Neural crest cell (in vitro differentiated cells): ENCODE data around the gene GAL3ST2. TPM values are rescaled to one million over a fixed set of nuclear protein-coding genes. Genes with fewer than 3 reads are reported as not detected.

Source experiments
- DNase-seq: peaks from one replicate; pipeline ENCODE4 v3.0.0; 2021; ENCODE audit warnings: low read depth, mixed read lengths, low spot score
- H3K27ac Mint-ChIP-seq: one replicate; pipeline ENCODE4 v1.8.0; 2021; ENCODE audit warnings: mild to moderate bottlenecking, mixed read lengths; ENCODE audit not compliant: unreplicated experiment
- H3K27me3 Mint-ChIP-seq: 2 replicates; pipeline ENCODE4 v1.8.0; 2021; ENCODE audit warnings: low read depth, mild to moderate bottlenecking, mixed read lengths
- H3K36me3 Mint-ChIP-seq: 2 replicates; pipeline ENCODE4 v1.8.0; 2021; ENCODE audit warnings: low read depth, mild to moderate bottlenecking, mixed read lengths
- H3K4me1 Mint-ChIP-seq: 2 replicates; pipeline ENCODE4 v1.8.0; 2021; ENCODE audit warnings: mixed read lengths
- H3K4me3 Mint-ChIP-seq: one replicate; pipeline ENCODE4 v1.8.0; 2021; ENCODE audit warnings: mild to moderate bottlenecking, mixed read lengths
- H3K9me3 Mint-ChIP-seq: 2 replicates; pipeline ENCODE4 v1.8.0; 2021; ENCODE audit warnings: mixed read lengths
- CTCF ChIP-seq: fragments of 200-600 bp; sonication (generic); conservative IDR thresholded peaks from 2 replicates; pipeline ENCODE4 v1.5.0; 2021; ENCODE audit warnings: antibody characterized with exemption, mild to moderate bottlenecking
- total RNA-seq: library from RNA; stranded (reverse); gene quantifications from 2 replicates; pipeline ENCODE4 v1.2.1, GENCODE V29; 2021

GAL3ST2 gene
- total RNA-seq, 1 donor from 2014 or later, result 0.28 TPM

DNA sequence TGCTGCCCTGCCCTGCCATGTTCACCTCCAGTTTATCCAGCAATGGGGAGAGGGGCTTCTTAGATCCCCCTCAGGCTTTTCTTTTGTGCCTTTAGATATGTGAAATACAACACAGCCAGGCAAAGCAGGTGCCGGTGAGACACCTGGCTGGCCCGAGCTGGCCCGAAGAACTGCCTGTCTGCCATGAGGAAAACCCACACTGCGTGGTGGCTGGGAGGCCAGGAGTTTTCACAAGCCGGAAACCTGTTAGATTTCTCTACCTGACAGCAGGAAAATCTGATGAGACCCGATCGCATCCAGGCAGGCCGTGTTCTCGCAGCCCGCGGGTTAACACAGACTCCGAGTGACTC is 5.7 kb upstream of the GAL3ST2 start:
- Mint-ChIP-seq H3K27ac (no peak overlapping the region), H3K36me3 (no peaks in the 10 kb centered on the region)
- no peak for TF ChIP-seq CTCF

GRCh38 chr2:241771286-241772062 is 5.1 kb upstream of the GAL3ST2 start:
- peak overlapping the region; percentile 6 for H3K4me3 Mint-ChIP-seq
- H3K9me3 Mint-ChIP-seq, result no peaks in the 10 kb centered on the region

More for the DNA sequence above, 5.7 kb upstream of the GAL3ST2 start:
- no peak for DNase-seq
- Mint-ChIP-seq H3K9me3 (no peaks in the 10 kb centered on the region), H3K4me1 (peaks cover 11% of the 10 kb centered on the region), H3K27me3 (no peaks in the 10 kb centered on the region), H3K4me3 (no peak overlapping the region)

GRCh38 chr2:241772063-241772499 is 4.5 kb upstream of the GAL3ST2 start:
- Mint-ChIP-seq H3K4me3 (peak overlapping the region; percentile 6), H3K27me3 (no peaks in the 10 kb centered on the region), H3K9me3 (no peaks in the 10 kb centered on the region), H3K36me3 (no peaks in the 10 kb centered on the region), H3K4me1 (peaks cover 11% of the 10 kb centered on the region), H3K27ac (no peak overlapping the region)
- no peak for TF ChIP-seq CTCF
- DNase-seq, result no peak

More at GRCh38 chr2:241771286-241772062, 5.1 kb upstream of the GAL3ST2 start:
- H3K27ac Mint-ChIP-seq, result no peak overlapping the region
- no peak for DNase-seq
- no peaks in the 10 kb centered on the region for H3K36me3 Mint-ChIP-seq
- H3K27me3 Mint-ChIP-seq, result no peaks in the 10 kb centered on the region
- H3K4me1 Mint-ChIP-seq, result peaks cover 11% of the 10 kb centered on the region
- TF ChIP-seq CTCF, result no peak

DNA sequence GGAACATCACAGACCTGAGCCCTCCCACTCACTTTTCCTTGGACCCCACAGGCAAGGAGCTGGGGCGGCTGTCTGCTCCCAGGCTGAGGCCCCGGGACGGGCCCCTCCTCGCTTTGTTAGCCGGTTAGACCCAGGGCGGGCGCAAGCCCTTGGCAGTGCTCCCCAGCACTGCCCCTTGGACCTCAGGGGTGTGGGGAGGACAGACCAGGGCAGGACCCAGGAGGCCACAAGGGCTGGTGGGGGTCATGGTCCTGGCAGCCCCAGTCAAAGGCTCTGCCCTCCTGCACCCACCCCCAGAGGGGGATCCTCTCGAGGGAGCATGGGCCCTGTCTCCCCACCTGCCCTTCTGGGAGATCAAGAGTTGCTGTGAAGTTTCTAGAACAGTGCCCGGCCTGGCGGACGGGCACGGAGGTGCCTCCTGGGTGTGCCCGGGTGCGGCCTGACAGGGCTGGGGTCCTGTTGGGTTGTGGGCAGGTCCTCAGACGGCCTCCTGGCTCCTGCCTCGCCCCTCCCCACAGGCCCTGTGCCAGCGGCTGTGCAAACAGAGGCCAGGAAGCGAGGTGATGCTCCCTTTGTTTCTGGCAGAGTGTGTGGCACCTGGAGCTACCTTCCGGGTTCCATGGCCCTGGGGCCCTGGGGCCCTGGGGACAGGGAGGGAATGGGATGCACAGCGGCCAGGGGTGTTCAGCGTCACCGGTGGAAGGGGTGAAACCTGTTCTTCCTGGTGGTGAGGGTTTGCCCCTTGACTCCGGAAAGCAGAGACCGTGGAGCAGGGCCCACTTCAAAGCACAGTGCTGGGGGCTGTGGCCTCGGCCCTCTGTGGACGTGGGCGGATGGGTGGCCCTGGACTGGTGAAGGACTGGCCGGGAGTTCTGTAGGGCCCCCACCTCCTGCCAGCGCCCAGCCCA is 2.9 kb upstream of the GAL3ST2 start:
- TF ChIP-seq CTCF, result no peak
- no peak overlapping the region for H3K27ac Mint-ChIP-seq
- peaks cover 11% of the 10 kb centered on the region for H3K4me1 Mint-ChIP-seq
- H3K27me3 Mint-ChIP-seq, result no peaks in the 10 kb centered on the region
- DNase-seq, result no peak
- no peak overlapping the region for H3K4me3 Mint-ChIP-seq
- H3K9me3 Mint-ChIP-seq, result no peaks in the 10 kb centered on the region
- H3K36me3 Mint-ChIP-seq, result no peaks in the 10 kb centered on the region

DNA sequence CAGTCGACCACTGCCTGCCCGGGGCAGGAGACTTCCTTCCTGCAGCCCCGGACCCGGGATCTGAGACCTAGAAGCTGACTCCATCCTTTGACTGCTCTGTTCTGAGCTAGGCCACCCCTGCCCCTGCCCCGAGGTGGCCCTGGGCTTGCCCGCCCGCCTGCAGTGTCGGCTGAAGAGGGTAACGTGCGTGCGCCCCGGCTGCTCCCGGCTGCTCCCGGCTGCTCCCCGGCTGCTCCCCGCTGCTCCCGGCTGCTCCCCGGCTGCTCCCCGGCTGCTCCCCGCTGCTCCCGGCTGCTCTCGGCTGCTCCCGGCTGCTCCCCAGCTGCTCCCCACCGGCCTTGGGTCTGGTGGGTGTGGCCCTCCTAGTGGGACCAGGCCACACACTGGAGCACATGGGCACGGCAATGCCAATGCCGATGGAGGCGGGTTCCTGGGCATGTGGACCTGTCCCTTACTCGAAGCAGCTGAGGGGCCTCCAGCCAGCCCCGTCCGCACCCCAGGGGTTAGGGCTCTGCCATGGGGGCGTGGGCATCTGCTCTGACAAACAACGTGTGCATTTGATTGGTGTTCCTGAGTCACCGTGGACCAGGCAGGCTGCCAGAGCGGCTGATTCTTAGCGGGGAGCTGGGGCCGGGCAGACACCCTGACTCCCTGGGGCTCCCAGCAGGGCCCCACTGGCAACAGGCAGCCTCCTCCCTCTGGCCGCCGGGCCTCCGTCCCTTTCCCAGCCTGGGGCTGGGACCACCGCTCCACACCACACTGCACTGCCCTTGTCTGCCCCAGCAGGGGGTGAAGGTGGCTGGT is 2.0 kb upstream of the GAL3ST2 start:
- TF ChIP-seq CTCF, result no peak
- no peaks in the 10 kb centered on the region for H3K9me3 Mint-ChIP-seq
- H3K27ac Mint-ChIP-seq, result no peak overlapping the region
- no peak for DNase-seq
- peaks cover 11% of the 10 kb centered on the region for H3K4me1 Mint-ChIP-seq
- H3K4me3 Mint-ChIP-seq, result no peak overlapping the region
- no peaks in the 10 kb centered on the region for H3K27me3 Mint-ChIP-seq
- no peaks in the 10 kb centered on the region for H3K36me3 Mint-ChIP-seq
